Effector memory CD4-positive, alpha-beta T cell (primary cell): Measurements from ENCODE around the gene RAD23B.

Experiments used
- DNase-seq, 3 donors: peaks; one replicate each; pipeline ENCODE4 v3.0.0-alpha.2; 2020
- H3K27ac ChIP-seq: 2 replicates; pipeline ENCODE4 v1.7.0; 2013; ENCODE audit warnings: mild to moderate bottlenecking, low read length, moderate library complexity; ENCODE audit not compliant: insufficient read depth, poor library complexity, severe bottlenecking
- H3K27me3 ChIP-seq: replicated peaks from 2 replicates; pipeline ENCODE4 v1.7.0; 2013; ENCODE audit warnings: mild to moderate bottlenecking, low read length; ENCODE audit not compliant: insufficient read depth, control insufficient read depth, poor library complexity, severe bottlenecking
- H3K36me3 ChIP-seq: 2 replicates; pipeline ENCODE4 v1.7.0; 2013; ENCODE audit warnings: mild to moderate bottlenecking, low read length, moderate library complexity; ENCODE audit not compliant: control insufficient read depth, insufficient read depth
- H3K4me1 ChIP-seq: 2 replicates; pipeline ENCODE4 v1.7.0; 2013; ENCODE audit warnings: low read length, mild to moderate bottlenecking; ENCODE audit not compliant: control insufficient read depth, insufficient read depth, poor library complexity, severe bottlenecking
- H3K4me3 ChIP-seq: 2 replicates; pipeline ENCODE4 v1.7.0; 2013; ENCODE audit warnings: low read length, low read depth, mild to moderate bottlenecking; ENCODE audit not compliant: insufficient read depth, poor library complexity, severe bottlenecking
- H3K9me3 ChIP-seq: 2 replicates; pipeline ENCODE4 v1.7.0; 2013; ENCODE audit warnings: mild to moderate bottlenecking, low read length, moderate library complexity; ENCODE audit not compliant: control insufficient read depth

Gene RAD23B

DNA sequence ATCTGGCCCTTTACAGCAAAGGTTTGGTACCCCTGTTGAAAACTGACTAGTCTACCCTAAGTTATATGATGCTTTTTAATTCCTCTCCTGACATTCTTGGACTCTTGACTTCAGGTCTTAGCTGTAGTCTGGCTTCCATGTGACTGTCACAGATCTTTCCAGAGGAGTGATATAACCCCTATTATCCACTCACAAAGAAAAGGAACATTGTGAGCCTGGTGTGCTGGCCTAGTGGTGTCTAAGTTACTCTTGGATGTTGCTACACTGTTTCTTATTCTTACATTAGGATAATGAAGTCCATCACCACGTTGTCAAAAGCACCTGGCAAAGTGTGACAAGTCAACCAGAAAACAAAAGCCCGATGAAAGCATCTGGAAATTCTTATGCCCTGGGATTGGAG is 49.8 kb downstream of the RAD23B start:
- H3K36me3 ChIP-seq, result peaks cover 26% of the 10 kb centered on the region
- H3K9me3 ChIP-seq, result no peaks in the 10 kb centered on the region
- H3K27ac ChIP-seq, result no peak overlapping the region
- no peaks in the 10 kb centered on the region for H3K4me1 ChIP-seq
- H3K4me3 ChIP-seq, result no peak overlapping the region
- no peak for DNase-seq
- no peaks in the 10 kb centered on the region for H3K27me3 ChIP-seq

GRCh38 chr9:107333363-107333762 is 50.3 kb downstream of the RAD23B start:
- Histone ChIP-seq H3K4me1 (no peaks in the 10 kb centered on the region), H3K9me3 (no peaks in the 10 kb centered on the region), H3K36me3 (peaks cover 24% of the 10 kb centered on the region), H3K4me3 (no peak overlapping the region), H3K27ac (no peak overlapping the region), H3K27me3 (no peaks in the 10 kb centered on the region)
- no peak for DNase-seq

- no peaks in the 10 kb centered on the region for H3K9me3 ChIP-seq
- no peaks in the 10 kb centered on the region for H3K27me3 ChIP-seq
- H3K27ac ChIP-seq, result no peak overlapping the region
- H3K36me3 ChIP-seq, result peaks cover 24% of the 10 kb centered on the region
- H3K4me1 ChIP-seq, result no peaks in the 10 kb centered on the region
- no peak overlapping the region for H3K4me3 ChIP-seq
- no peak for DNase-seq
Observed at GRCh38 chr9:107334103-107334776, 51.2 kb downstream of the RAD23B start.

DNA sequence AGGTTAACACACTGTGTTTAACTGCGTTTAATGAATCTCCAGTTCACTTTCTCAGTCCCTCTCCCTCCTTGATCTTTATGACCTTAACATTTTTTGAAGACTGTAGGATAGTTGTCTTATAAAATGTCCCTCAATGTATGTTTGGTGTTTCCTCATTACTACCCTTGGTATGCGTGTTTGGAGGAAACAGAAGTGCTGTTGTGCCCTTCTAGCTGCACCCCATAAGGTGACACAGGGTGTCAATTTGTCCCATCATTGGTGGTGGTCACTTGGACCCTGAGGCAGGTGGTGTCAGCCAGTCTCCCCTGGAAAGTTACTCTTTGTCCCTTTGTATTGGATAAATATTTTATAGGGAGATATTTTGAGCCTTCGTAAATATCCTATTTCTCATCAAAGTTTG is 52.3 kb downstream of the RAD23B start:
- Histone ChIP-seq H3K27ac (no peak overlapping the region), H3K4me3 (no peak overlapping the region), H3K36me3 (peaks cover 22% of the 10 kb centered on the region), H3K27me3 (no peaks in the 10 kb centered on the region), H3K9me3 (no peaks in the 10 kb centered on the region), H3K4me1 (no peaks in the 10 kb centered on the region)
- DNase-seq, result no peak

DNA sequence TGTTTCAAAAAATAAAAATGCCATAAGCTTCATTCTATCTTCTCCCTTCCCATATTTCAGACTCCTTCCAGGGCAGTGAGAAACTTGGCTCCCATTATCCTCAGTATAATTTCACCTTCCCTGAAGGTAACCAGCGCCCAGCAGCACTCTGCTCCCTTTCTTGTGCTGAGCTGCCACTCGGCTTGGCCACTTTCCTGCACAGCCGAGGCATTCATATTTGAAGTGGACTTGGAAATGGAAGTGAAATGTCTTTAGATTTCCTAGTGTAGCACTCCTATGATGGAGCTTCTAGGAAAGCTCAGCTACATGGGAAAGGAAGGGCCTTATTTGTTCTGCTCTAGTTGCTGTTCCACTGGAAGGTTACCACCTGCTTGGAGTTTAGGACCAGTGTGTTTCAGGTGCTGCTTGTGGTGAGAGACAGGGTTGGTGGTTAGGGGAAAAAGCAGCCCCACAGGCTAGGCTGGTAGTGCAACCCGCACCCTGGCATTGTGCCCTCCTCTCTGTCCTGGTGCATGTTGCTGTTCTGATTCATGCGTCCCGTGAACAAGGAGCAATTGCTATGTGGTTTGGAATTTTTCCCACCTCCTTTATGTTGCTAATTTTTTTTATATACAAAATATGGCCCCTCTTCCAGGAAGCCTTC is 53.8 kb downstream of the RAD23B start:
- Histone ChIP-seq H3K27me3 (no peaks in the 10 kb centered on the region), H3K27ac (no peak overlapping the region), H3K36me3 (peaks cover 12% of the 10 kb centered on the region), H3K4me1 (no peaks in the 10 kb centered on the region), H3K4me3 (no peak overlapping the region), H3K9me3 (no peaks in the 10 kb centered on the region)
- DNase-seq, result no peak

GRCh38 chr9:107337676-107338590 is 54.9 kb downstream of the RAD23B start:
- no peak overlapping the region for H3K4me3 ChIP-seq
- no peaks in the 10 kb centered on the region for H3K4me1 ChIP-seq
- peaks cover 9% of the 10 kb centered on the region for H3K36me3 ChIP-seq
- no peaks in the 10 kb centered on the region for H3K27me3 ChIP-seq
- H3K9me3 ChIP-seq, result no peaks in the 10 kb centered on the region
- no peak for DNase-seq
- no peak overlapping the region for H3K27ac ChIP-seq

GRCh38 chr9:107338911-107339659 is 56.0 kb downstream of the RAD23B start:
- DNase-seq, result no peak
- Histone ChIP-seq H3K36me3 (no peaks in the 10 kb centered on the region), H3K27me3 (no peaks in the 10 kb centered on the region)

GRCh38 chr9:107340920-107341632 is 58.0 kb downstream of the RAD23B start:
- peak; percentile 53 to 68 (median 57) for DNase-seq
- no peak overlapping the region for H3K27ac ChIP-seq

More at GRCh38 chr9:107338911-107339659, 56.0 kb downstream of the RAD23B start:
- Histone ChIP-seq H3K9me3 (no peaks in the 10 kb centered on the region), H3K27ac (no peak overlapping the region), H3K4me3 (no peak overlapping the region), H3K4me1 (no peaks in the 10 kb centered on the region)

DNA sequence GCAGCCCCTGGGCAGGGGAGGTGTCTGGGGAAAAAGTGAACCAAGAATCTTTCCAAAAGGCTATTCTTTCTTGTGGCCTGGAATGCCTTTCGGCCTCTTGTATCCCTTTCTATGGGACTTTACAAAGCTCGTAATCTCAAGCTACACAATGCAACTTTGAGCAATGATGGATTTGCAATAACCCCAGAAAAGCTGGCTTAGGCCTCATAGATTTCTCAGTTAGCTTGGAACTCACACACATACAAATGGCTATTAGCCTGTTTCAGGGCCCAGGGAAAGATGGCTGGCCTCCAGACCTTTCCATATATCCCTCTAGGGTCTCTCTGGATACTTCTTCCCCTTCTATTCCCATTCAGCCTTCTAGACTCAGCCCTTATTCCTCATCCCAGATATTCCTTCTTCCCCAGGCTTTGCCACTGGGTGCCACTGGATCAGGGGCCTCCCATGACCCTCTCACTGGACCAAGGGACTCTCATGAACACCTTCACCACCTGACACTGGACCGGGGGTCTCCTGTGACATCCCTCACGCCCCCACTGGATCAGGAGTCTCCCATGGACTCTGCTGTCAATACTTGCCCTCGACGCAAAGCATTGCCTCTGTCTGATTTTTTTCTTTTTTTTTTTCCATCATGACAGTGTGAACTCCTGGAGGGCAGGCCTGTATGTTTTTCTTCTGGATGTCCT is 59.5 kb downstream of the RAD23B start:
- Histone ChIP-seq H3K9me3 (no peaks in the 10 kb centered on the region), H3K27me3 (no peaks in the 10 kb centered on the region), H3K36me3 (no peaks in the 10 kb centered on the region), H3K4me3 (no peak overlapping the region), H3K27ac (no peak overlapping the region), H3K4me1 (no peaks in the 10 kb centered on the region)
- DNase-seq, result no peak

More at GRCh38 chr9:107340920-107341632, 58.0 kb downstream of the RAD23B start:
- Histone ChIP-seq H3K4me1 (no peaks in the 10 kb centered on the region), H3K4me3 (no peak overlapping the region), H3K9me3 (no peaks in the 10 kb centered on the region), H3K27me3 (no peaks in the 10 kb centered on the region), H3K36me3 (no peaks in the 10 kb centered on the region)
